ENCODE results near the gene ASTN2.
A peak's percentile ranks its signal among the peaks of the same experiment; 100 is the strongest.

The ASTN2 gene

DNA sequence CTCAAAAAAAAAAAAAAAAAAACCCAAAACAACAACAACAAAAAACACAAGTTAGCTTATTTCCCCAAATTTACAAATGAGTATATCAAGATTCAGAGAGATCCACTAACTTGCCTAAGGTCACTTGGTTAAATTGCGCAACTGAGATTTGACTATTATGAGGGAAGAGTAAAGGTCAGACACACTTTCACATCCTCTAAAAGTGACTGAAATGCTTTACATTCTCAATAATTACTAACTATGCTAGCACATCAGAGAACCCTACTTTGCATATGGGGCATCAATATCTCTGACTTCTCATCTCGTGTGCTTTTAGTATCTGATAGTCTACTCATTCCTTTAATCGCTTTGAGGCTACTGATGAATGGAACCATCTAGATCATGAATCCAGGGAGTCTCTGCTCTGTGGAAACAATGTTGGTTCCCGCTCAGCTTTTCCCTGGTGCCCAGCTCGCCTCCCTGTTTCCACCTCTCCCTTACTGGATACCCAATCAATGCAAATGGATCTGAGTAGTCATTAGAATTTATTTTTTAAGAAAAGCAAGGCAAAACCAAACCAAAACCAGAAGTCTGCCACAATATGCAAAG, 909.9 kb downstream of the ASTN2 start:
- no peak for DNase-seq (ENCODE audit: low read depth)

DNA sequence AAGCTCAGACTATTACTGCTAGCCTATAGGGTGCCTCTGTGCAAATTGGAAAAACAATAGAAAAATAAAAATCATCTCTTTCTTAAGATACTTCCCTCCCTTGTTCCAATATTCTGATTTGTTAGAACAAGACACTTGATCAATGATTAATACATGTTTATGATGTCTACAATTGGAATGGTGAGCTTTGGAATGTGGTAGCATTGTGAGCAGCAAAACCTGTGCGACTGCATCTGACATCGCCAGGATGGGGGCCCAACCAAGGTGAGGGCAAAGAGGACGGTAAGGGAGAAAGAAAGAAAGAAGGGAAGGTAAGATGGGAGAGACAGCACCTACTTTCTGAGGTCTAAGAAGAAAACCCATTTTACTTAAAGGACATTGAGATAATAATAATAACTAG, 910.8 kb downstream of the ASTN2 start:
- no peak for DNase-seq (ENCODE audit: low read depth)

DNA sequence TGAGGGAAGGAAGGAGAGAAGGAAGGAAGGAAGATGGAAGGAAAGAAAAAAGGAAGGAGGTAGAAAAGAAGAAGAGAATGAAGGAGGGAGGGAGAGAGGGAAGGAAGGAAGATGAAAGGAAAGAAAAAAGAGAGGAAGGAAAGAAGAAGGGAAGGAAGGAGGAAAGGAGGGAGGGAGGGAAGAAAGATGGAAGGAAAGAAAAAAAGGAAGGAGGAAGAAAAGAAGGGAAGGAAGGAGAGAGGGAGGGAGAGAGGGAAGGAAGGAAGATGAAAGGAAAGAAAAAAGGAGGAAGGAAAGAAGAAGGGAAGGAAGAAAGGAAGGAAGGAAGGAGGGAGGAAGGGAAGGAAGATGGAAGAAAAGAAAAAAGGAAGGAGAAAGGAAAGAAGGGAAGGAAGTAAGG, 912.1 kb downstream of the ASTN2 start:
- DNase-seq (ENCODE audit: low read depth) = no peak

DNA sequence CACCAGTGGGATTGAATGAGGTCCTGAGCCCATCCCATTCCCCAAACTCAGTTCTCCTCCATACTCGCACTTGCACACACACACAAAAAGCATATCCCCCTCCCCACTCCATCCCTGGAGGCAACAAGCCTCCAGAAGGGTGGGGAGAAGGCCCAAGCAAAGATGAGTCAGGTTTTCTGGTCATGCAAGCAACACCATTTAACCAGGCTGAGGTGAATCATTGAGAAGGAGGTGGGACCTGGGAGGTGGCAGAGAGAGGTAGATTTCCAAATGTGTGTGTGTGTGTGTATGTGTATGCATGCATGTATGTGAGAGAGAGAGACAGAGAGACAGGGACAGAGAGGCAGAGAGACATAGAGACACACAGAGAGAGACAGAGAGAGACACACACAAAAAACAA, 913.0 kb downstream of the ASTN2 start:
- no peak for DNase-seq (ENCODE audit: low read depth)

DNA sequence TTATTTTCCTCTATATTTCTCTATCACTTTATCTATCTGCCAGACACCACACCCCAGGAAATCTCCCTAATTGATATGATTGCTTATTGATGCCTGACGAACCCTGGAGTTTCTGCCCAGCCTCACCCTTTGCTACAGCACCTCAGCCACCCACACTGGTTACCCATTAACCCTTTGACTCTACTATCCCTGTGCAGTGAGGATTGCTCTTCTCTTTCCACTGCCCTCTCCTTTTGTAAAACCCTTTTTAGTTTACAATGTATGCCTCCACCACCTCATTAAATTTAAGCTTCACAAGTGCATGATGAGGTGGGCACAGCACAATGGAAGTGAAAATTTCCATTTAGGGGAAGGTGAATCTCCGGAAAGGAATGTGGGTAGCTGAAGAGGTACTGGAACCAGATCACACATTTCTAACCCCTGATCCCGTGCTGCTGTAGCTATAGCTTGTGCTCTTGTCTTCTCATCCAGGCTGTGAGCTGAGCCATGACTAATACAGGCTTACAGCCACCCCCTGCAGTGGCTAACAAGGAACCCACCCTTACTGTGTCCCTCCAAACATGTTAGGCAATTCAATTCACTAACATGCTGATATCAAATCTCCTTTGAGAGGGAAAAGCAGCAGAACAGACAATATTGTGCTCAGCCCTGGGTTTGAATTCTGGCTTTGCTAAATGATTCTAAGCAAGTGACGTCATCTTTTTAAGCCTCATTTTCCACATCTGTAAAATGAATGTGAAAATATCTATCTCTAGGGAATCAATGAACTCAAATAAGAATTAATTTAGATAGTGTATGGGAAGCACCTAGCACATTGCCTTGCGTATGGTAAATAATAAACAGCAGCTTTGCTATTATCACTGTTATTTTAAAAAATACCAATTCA, 914.6 kb downstream of the ASTN2 start:
- DNase-seq (ENCODE audit: low read depth) = no peak

DNA sequence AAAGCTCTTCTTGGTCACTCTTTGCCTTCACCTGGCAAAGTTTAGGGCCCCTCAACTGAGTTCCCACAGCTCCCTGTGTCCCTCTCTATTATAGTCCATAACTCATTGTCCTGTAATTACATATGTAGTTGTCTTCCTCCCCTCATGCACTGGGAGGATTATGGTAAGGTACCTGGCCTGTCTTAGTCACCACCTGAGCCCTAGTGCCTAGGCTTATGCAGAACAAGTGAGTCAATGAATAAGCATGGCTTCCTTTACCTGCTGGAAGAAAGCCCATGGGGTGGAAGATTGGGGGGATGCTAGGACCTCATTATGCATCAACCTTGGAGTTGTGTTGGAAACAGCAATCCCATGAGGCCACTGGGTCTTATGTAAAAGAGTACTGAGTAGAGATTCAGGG, 915.4 kb downstream of the ASTN2 start:
- no peak for DNase-seq (ENCODE audit: low read depth)

DNA sequence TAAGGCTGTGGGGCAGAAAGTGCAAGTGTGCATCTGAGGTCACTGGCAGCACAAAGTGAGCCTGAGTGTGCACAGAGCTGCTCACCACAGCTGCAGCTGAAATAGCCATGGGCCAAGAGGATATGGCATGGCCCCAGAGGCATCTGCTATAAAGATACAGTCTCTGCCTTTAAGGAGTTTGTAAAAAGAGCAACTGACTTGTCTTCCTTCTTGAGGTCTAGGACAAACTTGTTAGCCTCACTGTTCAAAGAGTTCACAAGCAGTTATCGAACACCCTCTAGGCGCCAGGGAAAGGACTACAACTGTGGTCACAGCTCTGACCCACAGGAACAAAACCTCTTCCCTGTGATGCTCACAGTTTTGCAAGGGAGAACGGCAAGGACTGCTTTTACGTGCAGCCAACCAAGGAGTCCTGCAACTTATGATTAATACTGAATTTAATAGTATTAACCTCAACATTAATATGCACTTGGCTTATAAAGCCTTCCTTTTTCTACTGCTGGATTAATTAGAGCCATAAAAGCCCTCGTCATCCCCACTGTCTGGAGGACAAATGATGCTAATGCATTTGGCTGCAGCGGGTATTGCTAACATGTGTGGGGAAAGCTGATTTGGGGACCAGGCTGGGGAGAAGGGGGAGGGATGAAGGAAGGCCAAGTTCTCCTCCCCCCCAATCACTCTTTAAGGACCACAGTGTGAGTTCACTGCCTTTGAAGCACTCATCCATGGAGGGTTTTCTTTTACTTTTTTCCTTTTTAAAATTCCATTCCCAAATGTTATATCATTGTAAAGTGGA, 917.6 kb downstream of the ASTN2 start:
- no peak for DNase-seq (ENCODE audit: low read depth)

DNA sequence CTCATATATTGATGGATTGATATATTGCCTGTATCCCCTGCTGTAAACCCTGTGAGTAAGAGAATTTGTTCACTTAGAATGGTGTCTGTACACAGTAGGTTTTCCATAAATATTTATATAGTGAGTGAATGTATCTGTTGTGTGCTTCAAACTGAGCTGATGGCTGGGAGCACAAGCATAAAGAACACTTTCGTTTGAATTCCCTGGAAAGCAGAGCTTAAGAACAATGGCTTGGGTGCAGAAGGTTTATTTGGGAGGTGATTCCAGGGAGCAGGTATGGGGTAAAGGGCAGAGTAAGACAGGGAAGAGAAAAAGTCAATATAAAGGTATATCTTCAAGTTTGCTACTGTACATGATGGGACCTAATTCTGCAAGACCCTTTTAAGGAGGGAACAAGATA, 918.7 kb downstream of the ASTN2 start:
- no peak for DNase-seq (ENCODE audit: low read depth)

DNA sequence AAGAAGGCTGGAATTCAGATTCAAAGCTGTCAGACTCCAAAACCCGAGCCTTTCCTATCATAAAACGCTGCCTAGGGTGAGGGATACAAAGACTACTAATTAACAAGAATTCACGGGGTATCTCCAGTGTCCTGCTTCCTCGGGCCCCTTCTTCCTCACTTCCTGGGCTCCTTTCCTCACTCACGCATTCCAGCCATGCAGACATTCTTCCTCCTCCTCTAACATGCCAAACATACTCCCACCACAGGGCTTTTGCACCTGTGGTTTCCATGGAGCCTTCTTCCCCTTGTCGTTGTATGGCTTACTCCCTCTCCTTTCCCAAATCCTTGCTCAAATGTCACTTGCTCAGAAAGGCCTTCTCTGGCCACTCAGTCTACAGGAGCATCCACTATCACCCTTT, 919.1 kb downstream of the ASTN2 start:
- DNase-seq (ENCODE audit: low read depth) = no peak

DNA sequence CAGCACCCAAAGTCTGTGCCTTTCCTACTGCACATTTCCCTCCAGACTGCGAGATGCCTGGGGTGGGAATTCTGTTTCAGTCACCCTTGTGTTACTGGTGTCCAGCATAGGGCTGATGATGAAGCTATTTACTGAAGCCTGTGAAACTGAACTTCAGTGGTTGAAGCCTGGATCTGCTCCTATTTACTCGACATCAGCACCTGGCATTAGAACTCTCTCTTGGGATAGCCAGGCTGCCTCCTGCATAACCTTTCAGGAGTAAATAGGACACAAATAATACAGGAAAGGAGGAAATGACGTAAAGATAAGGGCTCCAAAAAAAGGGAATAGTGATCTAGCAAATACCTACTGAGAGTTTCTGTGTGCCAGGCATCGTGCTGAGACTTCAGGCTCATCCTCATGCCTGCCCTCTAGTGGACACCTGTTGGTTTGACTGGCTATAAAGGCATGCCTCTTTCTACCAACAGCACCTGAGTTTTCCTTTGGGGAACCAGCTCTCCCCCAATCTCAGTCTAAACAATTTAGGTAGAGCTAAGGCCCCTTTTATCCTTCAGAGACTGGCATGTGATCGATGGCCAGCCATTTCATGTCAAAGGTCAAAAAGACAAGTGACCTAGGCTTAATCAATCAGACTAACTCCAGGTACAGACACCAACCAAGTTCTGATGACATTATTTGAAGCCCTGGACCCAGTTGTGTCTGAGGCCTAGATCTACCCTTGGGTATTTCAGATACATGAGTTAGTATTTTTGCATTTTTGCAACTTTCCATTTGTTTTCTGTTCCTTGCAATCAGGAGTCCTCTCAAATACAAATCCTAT, 919.8 kb downstream of the ASTN2 start:
- DNase-seq (ENCODE audit: low read depth) = peak; percentile 8

DNA sequence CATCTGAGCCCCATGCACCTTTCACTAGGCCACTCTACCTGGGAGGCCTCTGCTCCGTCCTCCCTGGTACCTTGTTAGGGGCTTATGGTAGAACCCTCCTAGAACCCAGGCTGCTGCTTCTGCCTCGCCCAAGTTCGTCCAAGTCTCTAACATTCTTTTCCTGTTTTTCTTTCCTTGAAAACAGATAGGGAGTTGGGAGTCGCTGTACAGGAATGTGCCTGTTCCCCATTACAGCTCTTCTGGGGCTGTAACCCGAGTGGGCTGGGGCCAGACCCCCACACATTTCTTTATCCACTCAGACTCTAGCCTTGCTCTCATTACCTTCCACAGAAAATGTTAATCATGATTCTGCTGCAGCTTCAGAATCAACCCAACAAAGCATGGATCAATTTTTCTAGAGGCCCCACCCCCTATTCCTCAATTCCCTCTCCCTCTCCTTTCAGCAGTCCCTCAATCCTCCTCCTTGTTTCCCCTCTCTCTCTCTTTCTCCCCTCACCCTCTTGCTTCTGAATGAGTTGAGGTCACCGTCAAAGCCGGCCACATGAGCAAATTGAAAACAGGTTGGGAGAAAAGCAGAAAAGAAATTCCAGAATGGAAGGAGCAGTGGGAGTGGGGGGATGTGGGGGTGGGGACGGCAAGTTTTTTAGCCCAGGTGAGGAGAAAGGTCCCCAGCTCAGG, 921.5 kb downstream of the ASTN2 start:
- DNase-seq (ENCODE audit: low read depth) = no peak

DNA sequence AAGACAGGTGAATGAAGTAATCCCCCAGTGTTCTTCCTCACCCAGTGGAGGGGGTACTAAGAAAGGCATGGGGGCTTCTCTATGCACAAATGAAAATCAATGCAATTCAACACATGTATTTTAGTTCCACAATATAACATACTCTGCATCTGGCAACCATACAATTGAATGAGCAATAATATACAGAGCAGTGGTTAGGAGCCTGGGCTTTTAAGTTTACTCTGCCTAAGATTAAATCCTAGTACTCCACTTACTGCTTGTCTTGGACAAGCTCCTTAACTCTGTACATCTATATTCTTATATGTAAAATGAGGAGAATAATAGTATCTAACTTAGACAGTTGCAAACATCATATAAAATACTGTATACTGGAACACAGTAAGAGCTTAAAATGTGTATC, 923.2 kb downstream of the ASTN2 start:
- DNase-seq (ENCODE audit: low read depth) = no peak

DNA sequence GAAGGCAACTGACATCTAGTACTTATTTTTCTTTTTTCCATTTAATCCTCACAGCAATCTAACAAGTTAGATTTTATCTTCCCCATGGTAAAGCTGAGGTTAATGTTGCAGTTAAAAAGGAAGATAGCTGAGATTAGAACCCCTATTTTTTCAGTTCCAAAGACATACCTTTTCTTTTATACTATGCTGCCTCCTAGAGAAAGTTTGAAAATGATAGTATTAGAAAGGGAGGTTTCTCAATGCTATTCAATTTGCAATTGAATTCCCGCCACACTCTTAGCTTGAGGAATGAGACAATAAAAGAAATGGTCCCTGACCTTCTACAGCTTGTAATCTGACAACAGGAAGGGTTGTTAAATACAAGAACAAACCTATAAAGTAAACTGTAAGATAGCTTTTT, 923.6 kb downstream of the ASTN2 start:
- no peak for DNase-seq (ENCODE audit: low read depth)

DNA sequence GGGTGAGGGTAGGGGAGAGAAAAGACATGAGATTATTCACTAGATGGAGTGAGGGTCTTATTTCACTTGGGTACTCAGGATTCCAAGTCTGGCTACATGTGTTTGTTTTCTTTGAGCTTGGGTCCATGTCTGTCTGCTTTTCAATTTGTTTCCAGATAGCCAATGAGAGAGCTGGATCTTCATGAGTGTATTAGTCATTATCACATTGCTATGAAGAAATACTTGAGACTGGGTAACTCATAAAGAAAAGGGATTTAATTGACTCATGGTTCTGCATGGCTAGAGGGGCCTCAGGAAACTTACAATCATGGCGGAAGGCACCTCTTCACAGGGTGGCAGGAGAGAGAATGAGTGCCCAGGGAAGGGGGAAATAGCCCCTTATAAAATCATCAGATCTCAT, 924.5 kb downstream of the ASTN2 start:
- DNase-seq (ENCODE audit: low read depth) = no peak

DNA sequence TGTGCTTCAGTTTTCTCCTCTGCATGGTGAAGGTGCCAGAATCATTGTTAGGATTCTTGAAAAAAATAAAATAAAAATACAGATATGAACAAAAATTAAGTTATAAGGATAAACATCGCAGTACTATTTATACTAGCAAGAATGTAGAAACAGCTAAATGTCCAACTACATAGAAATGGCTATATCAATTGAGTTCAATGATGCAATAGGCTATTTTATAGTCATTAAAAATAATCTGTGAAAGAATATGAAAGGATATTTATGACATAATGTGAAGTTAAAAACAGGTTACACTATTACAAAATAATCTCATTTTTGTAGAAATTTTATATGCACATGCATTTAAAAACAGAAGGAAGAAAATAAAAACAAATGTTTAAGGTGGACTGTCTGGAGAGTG, 926.5 kb downstream of the ASTN2 start:
- DNase-seq (ENCODE audit: low read depth) = no peak

DNA sequence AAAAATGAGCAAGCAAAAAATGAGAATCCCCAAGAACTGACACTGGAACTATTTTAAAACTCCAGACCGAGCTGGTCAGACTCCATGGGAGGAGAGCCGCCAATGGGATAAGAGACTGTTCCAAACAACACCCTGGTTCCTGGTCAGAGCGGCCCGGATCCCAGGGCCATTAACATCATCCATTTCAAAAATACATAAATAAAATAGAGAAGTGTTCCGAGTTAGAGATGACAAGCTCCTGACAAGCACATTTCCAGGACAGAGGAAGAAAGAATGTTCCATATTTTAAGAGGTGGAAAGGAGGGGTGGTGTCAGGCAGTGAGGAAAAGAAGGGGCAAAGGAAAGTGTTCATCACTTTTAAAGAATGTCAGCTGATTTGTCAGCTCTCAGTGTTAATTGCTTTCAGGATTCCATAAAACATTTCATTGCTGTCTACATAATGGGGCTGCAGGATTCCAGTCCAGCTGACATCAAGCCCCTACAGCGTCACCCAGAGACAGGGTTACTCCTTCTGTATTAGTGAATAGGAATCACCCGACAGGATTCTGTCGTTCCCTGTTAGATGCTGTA, 930.3 kb downstream of the ASTN2 start:
- DNase-seq (ENCODE audit: low read depth) = no peak

DNA sequence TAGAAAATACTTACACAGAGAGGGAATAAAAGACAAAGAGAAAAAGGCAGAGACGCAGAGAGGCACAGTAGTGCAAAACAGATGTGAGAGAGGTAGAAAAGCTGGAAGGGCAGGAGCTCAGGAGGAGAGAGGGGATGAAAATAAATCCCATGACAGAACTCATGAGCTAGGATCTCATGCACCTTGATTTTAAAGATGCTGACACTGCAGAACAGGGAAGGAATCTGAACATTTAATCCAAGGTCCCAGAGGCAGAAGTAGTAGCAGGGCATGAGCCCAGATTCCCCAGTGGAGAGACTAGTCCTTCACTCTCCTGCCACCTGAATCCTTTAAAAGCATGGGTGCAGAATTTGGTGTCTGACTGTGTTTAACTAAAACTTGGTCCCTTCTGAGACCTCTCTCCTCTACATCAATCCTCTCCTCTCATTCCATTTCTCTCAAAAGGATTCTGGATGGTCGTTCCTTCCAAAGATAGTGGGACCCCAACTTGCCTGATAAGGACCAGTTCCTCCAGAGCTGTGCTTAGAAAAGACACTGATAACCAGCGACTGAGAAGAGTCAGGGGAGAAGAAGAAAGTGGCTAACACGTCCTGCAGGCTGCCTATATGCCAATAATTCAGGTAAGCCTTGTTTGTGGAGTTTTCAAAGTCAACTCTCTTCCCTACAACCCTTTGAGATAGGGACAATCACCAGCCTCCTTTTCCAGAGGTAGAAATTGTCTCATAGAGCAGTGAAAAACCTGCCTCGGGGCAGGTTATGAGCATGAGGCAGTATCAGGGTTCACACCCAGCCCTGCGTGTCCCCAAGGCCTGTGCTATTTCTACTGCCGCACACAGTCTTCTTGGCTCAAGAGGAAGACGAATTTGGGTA, 931.0 kb downstream of the ASTN2 start:
- DNase-seq (ENCODE audit: low read depth) = no peak

DNA sequence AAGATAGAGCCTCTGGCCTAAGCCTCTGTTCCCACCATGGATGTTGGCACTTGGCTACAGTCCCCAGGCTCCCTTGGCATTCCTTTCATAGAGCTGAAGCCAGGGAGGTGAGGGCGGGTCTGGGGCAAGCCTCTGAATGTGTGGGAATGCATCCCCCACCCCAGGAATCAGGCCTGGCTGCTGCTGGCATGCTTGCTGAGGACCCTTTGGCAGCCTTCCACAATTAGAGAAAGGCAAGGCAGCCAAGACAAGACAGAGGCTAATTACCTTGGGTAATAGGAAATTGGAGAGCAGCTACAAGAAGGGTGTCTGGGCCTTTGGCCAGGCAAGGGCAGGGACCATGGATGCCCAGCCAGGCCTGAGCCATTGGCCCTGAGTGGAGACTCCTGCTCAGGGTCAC, 932.1 kb downstream of the ASTN2 start:
- no peak for DNase-seq (ENCODE audit: low read depth)

DNA sequence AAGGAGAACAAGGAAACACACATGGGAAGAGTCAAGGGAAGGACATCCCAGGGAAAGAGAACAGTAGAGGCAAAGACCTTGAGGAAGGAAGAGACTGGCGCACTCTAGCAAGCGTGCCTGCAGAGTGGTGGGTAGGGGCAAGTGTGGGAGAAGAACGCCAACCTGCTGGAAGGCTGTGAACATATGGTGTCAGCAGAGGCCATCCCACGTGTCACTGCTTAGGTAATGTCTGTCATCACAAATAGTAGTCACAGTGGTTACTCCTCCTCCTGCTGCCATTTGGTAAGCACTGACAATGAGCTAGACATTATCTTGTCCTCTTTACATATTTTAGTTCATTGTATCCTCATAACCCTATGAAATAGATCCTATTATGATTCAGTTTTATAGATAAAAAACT, 934.2 kb downstream of the ASTN2 start:
- DNase-seq (ENCODE audit: low read depth) = no peak

DNA sequence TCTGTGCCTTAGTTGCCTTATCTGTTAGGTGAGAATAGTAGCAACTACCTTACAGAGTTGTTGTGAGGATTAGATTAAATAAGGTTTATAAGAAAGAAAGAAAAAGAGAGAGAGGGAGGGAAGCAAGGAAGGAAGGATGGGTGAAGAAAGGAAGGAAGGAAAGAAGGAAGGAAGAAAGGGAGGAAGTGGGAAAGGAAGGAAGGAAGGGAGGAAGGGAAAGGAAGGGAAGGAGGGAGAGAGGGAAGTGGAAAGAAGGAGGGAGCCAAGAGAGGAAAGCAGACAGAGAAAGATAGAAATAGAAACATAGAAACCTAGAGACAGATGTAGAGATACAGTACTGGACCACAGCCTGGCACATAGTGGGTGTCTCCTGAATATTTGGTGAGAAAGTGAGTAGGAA, 934.9 kb downstream of the ASTN2 start:
- DNase-seq (ENCODE audit: low read depth) = no peak

Data from activated T-cell treated with anti-CD3 and anti-CD28 coated beads for 48 hours (primary cell).